Activated CD8-positive, alpha-beta memory T cell treated with anti-CD3 and anti-CD28 coated beads, Interleukin-2, amount 50 U/mL, for 24 hours (primary cell): ENCODE measurements around the gene ZNF878.

Source experiments
- DNase-seq: peaks from one replicate; pipeline ENCODE4 v3.0.0-alpha.2; 2020; ENCODE audit errors: extremely low read depth

The ZNF878 gene

GRCh38 chr19:12035220-12036172 is 17.3 kb downstream of the ZNF878 start, which contains the start of gene ZNF433:
ZNF433 (minus strand) TSS chr19:12035679; CDS start chr19:12035539, 140 bp downstream.
- peak; percentile 46 for DNase-seq

GRCh38 chr19:12034620-12035019 is 18.1 kb downstream of the ZNF878 start:
- no peak for DNase-seq

- no peak for DNase-seq
These were observed 18.6 kb downstream of the ZNF878 start for GRCh38 chr19:12034198-12034597.

GRCh38 chr19:12015753-12016116 is 37.0 kb downstream of the ZNF878 start:
- no peak for DNase-seq

- DNase-seq = no peak
These were observed 37.6 kb downstream of the ZNF878 start for GRCh38 chr19:12015015-12015752.

DNA sequence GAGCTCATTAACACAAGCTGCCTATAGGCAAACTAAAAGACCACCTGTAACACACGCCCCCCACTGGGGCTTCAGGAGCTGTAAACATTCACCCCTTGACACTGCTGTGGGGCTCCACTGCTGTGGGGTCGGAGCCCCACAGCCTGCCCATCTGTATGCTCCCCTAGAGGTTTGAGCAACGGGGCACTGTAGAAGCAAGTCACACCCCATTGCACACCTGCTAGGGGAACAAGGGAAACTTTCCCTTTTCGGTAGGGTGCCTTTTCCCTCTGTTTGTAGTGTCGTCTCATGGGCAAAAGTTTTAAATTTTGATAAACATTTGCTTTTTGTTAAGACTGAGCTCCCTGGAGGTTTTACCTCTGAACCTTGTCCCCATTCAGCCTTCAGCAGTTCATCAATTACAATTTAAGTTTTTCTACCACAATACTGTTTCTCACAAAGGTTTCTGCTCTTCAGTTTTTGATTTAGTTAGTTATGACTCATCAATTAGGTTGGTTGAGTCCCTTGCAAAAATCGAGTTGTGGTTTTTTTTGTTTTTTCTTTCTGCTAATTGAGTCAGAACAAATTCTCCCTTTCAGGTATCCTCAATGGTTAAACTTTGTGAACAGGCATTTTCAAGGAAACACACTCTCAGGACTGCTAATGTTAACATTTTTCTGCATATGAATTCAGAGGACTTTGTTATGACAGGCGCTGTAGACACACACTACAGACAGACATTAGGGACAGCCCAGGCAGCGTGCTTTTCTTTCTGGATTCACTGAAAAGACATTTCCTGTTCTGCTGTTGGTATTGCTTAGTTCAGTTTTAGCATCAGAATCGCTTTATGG is 52.4 kb downstream of the ZNF878 start:
- DNase-seq = no peak

GRCh38 chr19:11995174-11995573 is 57.6 kb downstream of the ZNF878 start:
- DNase-seq = no peak
